Keratinocyte (primary cell): Measurements from ENCODE around the gene RNU6-9. TPM values are rescaled to one million over a fixed set of nuclear protein-coding genes. Genes with fewer than 3 reads are reported as not detected.

Source experiments
- DNase-seq: peaks from one replicate; pipeline ENCODE4 v3.0.0-alpha.2; 2011; ENCODE audit warnings: low read depth, missing footprints, low spot score
- FAIRE-seq: peaks from 2 replicates; lab custom pipeline; 2011; peaks lifted over from hg19 to GRCh38; lab: Jason Lieb, UNC
- H2AFZ ChIP-seq: 2 replicates; pipeline ENCODE4 v1.6.0; 2012; ENCODE audit warnings: low read length, control low read depth, inconsistent platforms; ENCODE audit not compliant: control insufficient read depth
- H3K27ac ChIP-seq: 2 replicates; pipeline ENCODE4 v1.5.1; 2011; ENCODE audit warnings: low read length; ENCODE audit not compliant: control insufficient read depth, insufficient read depth
- H3K27me3 ChIP-seq: 3 replicates; pipeline ENCODE4 v1.6.0; 2011; ENCODE audit warnings: low read length; ENCODE audit not compliant: control insufficient read depth, insufficient read depth; ENCODE audit errors: extremely low read depth
- H3K36me3 ChIP-seq, 2 experiments: 2 replicates in 1 of 2; 3 replicates in 1 of 2; pipeline ENCODE4 v1.5.1; 2011; ENCODE audit warnings: low read length in 2 of 2, mild to moderate bottlenecking in 1 of 2; ENCODE audit not compliant: control insufficient read depth in 2 of 2, insufficient read depth in 2 of 2; ENCODE audit errors: extremely low read depth in 1 of 2
- H3K4me1 ChIP-seq: 3 replicates; pipeline ENCODE4 v1.5.1; 2011; ENCODE audit warnings: low read length; ENCODE audit not compliant: control insufficient read depth, insufficient read depth; ENCODE audit errors: extremely low read depth
- H3K4me2 ChIP-seq: 3 replicates; pipeline ENCODE4 v1.6.0; 2011; ENCODE audit warnings: low read depth, low read length; ENCODE audit not compliant: control insufficient read depth, insufficient read depth; ENCODE audit errors: extremely low read depth
- H3K4me3 ChIP-seq, 3 experiments: fragments of 200-600 bp in 1 of 3; sonication (generic) in 1 of 3; 2 replicates in 2 of 3; 3 replicates in 1 of 3; pipeline ENCODE4 v1.5.1; 2011 to 2016; ENCODE audit warnings: low read length in 3 of 3, mild to moderate bottlenecking in 3 of 3, control low read depth in 2 of 3, inconsistent platforms in 1 of 3, low read depth in 1 of 3, mixed read lengths in 1 of 3, mixed run types in 1 of 3, moderate library complexity in 1 of 3; ENCODE audit not compliant: control insufficient read depth in 2 of 3, insufficient read depth in 2 of 3; ENCODE audit errors: extremely low read depth in 1 of 3
- H3K79me2 ChIP-seq: 2 replicates; pipeline ENCODE4 v1.6.0; 2012; ENCODE audit warnings: low read length; ENCODE audit not compliant: control insufficient read depth, insufficient read depth
- H3K9ac ChIP-seq: 3 replicates; pipeline ENCODE4 v1.6.0; 2011; ENCODE audit warnings: low read length; ENCODE audit not compliant: control insufficient read depth, insufficient read depth; ENCODE audit errors: extremely low read depth
- H3K9me1 ChIP-seq: 3 replicates; pipeline ENCODE4 v1.6.0; 2011; ENCODE audit warnings: low read length; ENCODE audit not compliant: control insufficient read depth, insufficient read depth; ENCODE audit errors: extremely low read depth
- H3K9me3 ChIP-seq: 2 replicates; pipeline ENCODE4 v1.5.1; 2012; ENCODE audit warnings: low read depth, low read length; ENCODE audit not compliant: control insufficient read depth
- H4K20me1 ChIP-seq: 3 replicates; pipeline ENCODE4 v1.6.0; 2011; ENCODE audit warnings: low read length; ENCODE audit not compliant: control insufficient read depth, insufficient read depth; ENCODE audit errors: extremely low read depth
- EZH2 ChIP-seq: IDR thresholded peaks from one replicate; pipeline ENCODE4 v1.6.1; 2012; ENCODE audit warnings: inconsistent platforms, mild to moderate bottlenecking, low read length, moderate library complexity
- dilution Hi-C: fragments of 300-500 bp; cut with MboI; formaldehyde crosslinking; loops from one replicate; pipeline ENCODE4 v1.7.0; 2020; ENCODE audit warnings: low sequenced_read_pairs; ENCODE audit not compliant: extremely low pct_ligation_motif_present
- polyA plus RNA-seq, 5 experiments: library from polyadenylated mRNA; depleted of rRNA in 3 of 5; stranded (reverse) in 3 of 5; stranded (forward) in 1 of 5; unstranded in 1 of 5; fragments of >200 nt; gene quantifications; 1 replicate in 1 of 5; 2 replicates in 3 of 5; 3 replicates in 1 of 5; pipeline versions ENCODE4 v1.2.1 to v1.2.3, GENCODE V29; 2011 to 2012; ENCODE audit warnings: missing spikeins in 2 of 5, low read depth in 1 of 5, low replicate concordance in 1 of 5
- TF ChIP-seq, protein P1 (sequence below), 3 experiments: IDR thresholded peaks in 1 of 3; conservative IDR thresholded peaks in 1 of 3; optimal IDR thresholded peaks in 1 of 3; 2 replicates in 2 of 3; 3 replicates in 1 of 3; pipeline versions ENCODE3 to v1.5.1; 2011; ENCODE audit warnings: low read length in 3 of 3, mild to moderate bottlenecking in 3 of 3, moderate library complexity in 2 of 3, control low read depth in 1 of 3, inconsistent platforms in 1 of 3; ENCODE audit not compliant: insufficient read depth in 2 of 3; ENCODE audit errors: extremely low read depth in 1 of 3

Gene RNU6-9
- polyA plus RNA-seq, 1 donor (not counting 4 experiments of a cell fraction or from before 2014, with no cell fraction given) = not detected

DNA sequence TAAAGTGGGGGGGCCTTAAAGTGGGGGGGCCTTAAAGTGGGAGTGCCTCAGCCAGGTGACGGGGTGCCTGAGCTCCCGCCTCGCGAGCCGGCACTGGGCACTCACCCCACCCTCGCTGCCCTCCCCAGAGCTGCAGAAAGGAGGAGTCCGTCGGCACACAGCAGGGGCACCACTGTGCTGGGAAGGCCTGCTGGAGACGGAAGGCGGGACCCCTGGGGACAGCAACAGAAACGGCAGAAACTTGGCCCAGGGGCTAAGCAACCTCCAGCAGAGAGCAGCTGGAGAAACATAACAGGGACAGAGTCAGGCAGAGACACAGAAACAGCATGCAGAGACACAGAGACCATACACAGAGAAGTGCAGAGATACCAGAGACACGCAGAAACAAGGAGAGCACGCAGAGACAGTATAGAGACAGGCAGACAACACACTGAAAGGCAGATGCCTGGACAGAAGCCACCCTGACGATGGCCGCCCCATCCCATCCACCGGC is 25.9 kb upstream of the RNU6-9 start:
- Histone ChIP-seq H3K9me1 (no peaks in the 10 kb centered on the region), H4K20me1 (no peaks in the 10 kb centered on the region), H3K79me2 (no peaks in the 10 kb centered on the region), H3K9ac (no peak overlapping the region), H3K27ac (no peak overlapping the region), H3K4me3 (no peak overlapping the region), H3K4me1 (peaks cover 16% of the 10 kb centered on the region), H3K4me2 (no peak overlapping the region), H3K9me3 (no peaks in the 10 kb centered on the region), H3K27me3 (no peaks in the 10 kb centered on the region), H2AFZ (no peak overlapping the region), H3K36me3 (peaks cover 14 to 15% of the 10 kb centered on the region in 2 experiments)
- DNase-seq (no peak), FAIRE-seq (peak; percentile 57)
- TF ChIP-seq, protein P1, sequence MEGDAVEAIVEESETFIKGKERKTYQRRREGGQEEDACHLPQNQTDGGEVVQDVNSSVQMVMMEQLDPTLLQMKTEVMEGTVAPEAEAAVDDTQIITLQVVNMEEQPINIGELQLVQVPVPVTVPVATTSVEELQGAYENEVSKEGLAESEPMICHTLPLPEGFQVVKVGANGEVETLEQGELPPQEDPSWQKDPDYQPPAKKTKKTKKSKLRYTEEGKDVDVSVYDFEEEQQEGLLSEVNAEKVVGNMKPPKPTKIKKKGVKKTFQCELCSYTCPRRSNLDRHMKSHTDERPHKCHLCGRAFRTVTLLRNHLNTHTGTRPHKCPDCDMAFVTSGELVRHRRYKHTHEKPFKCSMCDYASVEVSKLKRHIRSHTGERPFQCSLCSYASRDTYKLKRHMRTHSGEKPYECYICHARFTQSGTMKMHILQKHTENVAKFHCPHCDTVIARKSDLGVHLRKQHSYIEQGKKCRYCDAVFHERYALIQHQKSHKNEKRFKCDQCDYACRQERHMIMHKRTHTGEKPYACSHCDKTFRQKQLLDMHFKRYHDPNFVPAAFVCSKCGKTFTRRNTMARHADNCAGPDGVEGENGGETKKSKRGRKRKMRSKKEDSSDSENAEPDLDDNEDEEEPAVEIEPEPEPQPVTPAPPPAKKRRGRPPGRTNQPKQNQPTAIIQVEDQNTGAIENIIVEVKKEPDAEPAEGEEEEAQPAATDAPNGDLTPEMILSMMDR (optimal IDR thresholded peaks at IDR 0.05 in 1 of 3, IDR thresholded peaks at IDR 0.05 in 1 of 3, conservative IDR thresholded peaks at IDR 0.05 in 1 of 3; ENCODE audit: extremely low read depth in 1 of 3, insufficient read depth in 2 of 3, low read length in 3 of 3) = no peak
- no peak for TF ChIP-seq EZH2
- dilution Hi-C loops = no loop called here

DNA sequence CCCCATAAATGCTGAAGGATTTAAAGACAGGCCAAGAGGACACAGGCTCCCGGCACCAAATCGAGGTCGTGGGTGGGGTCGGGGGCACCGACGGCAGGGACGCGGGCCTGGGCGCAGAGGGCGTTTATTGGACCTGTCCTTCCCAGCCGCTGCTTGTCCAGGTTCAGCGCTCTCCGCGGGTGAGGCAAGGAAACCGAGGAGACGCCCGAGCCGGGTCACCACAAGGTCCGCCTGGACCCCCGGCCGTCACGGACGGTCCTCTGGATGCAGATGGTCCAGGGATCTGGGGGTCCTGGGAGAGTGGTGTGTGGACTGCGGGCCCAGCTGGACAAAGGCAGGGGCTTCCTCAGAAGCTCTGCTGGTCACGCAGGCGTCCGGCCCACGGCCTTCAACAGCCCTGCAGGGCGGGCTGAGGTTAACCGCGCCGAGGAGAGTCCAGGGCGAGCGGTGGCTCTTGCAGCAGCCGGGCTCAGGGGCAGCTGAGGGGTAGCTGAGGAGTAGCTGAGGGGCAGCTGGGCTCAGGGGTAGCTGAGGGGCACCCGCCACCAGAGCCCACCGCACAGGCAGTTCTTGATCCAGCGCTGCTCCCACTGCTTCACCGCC is 25.3 kb upstream of the RNU6-9 start:
- Histone ChIP-seq H4K20me1 (no peaks in the 10 kb centered on the region), H3K4me3 (no peak overlapping the region), H2AFZ (no peak overlapping the region), H3K9me1 (no peaks in the 10 kb centered on the region), H3K4me1 (peaks cover 16% of the 10 kb centered on the region), H3K36me3 (peaks cover 14 to 15% of the 10 kb centered on the region in 2 experiments), H3K4me2 (no peak overlapping the region), H3K27ac (no peak overlapping the region), H3K27me3 (no peaks in the 10 kb centered on the region), H3K79me2 (no peaks in the 10 kb centered on the region), H3K9ac (no peak overlapping the region), H3K9me3 (no peaks in the 10 kb centered on the region)
- TF ChIP-seq, protein P1 (optimal IDR thresholded peaks at IDR 0.05 in 1 of 3, IDR thresholded peaks at IDR 0.05 in 1 of 3, conservative IDR thresholded peaks at IDR 0.05 in 1 of 3; ENCODE audit: extremely low read depth in 1 of 3, insufficient read depth in 2 of 3, low read length in 3 of 3) = no peak
- TF ChIP-seq EZH2 = no peak
- dilution Hi-C loops = no loop called here
- FAIRE-seq = no peak
- DNase-seq = no peak
